Stomach (tissue), 9 donors: ENCODE measurements around the gene IVL. TPM values are rescaled to one million over a fixed set of nuclear protein-coding genes. Genes with fewer than 3 reads are reported as not detected.

Experiments used
- DNase-seq, 2 donors: peaks; one replicate each; pipeline versions ENCODE4 v3.0.0 to v3.0.0-alpha.2; 2013 to 2019
- H3K27ac ChIP-seq, 5 donors: fragments of 200-600 bp in 4 of 5; sonication (generic) in 4 of 5; one replicate each; pipeline ENCODE4 v1.5.1; 2013 to 2019; ENCODE audit warnings: mild to moderate bottlenecking in 1 of 5, moderate library complexity in 1 of 5
- H3K27me3 ChIP-seq, 3 donors: fragments of 200-600 bp; sonication (generic); one replicate each; pipeline ENCODE4 v1.5.1; 2017 to 2019; ENCODE audit warnings: mixed run types in 1 of 3
- H3K36me3 ChIP-seq, 4 donors: fragments of 200-600 bp; sonication (generic); 1 replicate in 3 of 4; 2 replicates in 1 of 4; pipeline ENCODE4 v1.5.1; 2016 to 2019
- H3K4me1 ChIP-seq, 4 donors: fragments of 200-600 bp; sonication (generic); one replicate each; pipeline ENCODE4 v1.5.1; 2016 to 2019
- H3K4me3 ChIP-seq, 4 donors: fragments of 200-600 bp; sonication (generic) in 3 of 4; one replicate each; pipeline ENCODE4 v1.5.1; 2016 to 2019; ENCODE audit warnings: mild to moderate bottlenecking in 1 of 4
- H3K9me3 ChIP-seq, 4 donors: fragments of 200-600 bp; sonication (generic); one replicate each; pipeline ENCODE4 v1.5.1; 2016 to 2019
- CTCF ChIP-seq, 7 experiments: fragments of 450-650 bp in 4 of 7; fragments of 200-600 bp in 3 of 7; sonication (generic) in 3 of 7; IDR thresholded peaks; one replicate each; pipeline ENCODE4 v1.5.1; 2016 to 2019; ENCODE audit warnings: antibody characterized with exemption in 7 of 7, control low read depth in 2 of 7, mild to moderate bottlenecking in 1 of 7
- EP300 ChIP-seq: sonication (generic); formaldehyde crosslinking; IDR thresholded peaks from one replicate; pipeline ENCODE4 v1.6.1; 2017; ENCODE audit warnings: antibody characterized with exemption
- POLR2A ChIP-seq, 4 donors: fragments of 450-650 bp; IDR thresholded peaks; one replicate each; pipeline ENCODE4 v1.6.1; 2016; ENCODE audit warnings: antibody characterized with exemption in 4 of 4, control low read depth in 2 of 4, mild to moderate bottlenecking in 1 of 4, moderate library complexity in 1 of 4
- POLR2AphosphoS5 ChIP-seq, 3 donors: sonication (generic); formaldehyde crosslinking; IDR thresholded peaks; one replicate each; pipeline ENCODE4 v1.6.1; 2016; ENCODE audit warnings: antibody characterized with exemption in 3 of 3
- WGBS, 5 donors: extraction: QIAGEN DNeasy Blood & Tissue Kit in 3 of 5; methylation state at CpG; one replicate each; pipeline versions ENCODE4 v1.1.5 to v1.1.7; 2013 to 2018; 5-methylcytosine and 5-hydroxymethylcytosine counted together
- intact Hi-C: fragments of 100-400 bp; cut with DNase I; formaldehyde crosslinking; loops from one replicate; pipeline ENCODE4 v1.15.1; 2023; ENCODE audit warnings: low total_unique reads
- polyA plus RNA-seq, 3 donors: library from polyadenylated mRNA; stranded (reverse); fragments of 200-250 nt; gene quantifications; one replicate each; pipeline ENCODE4 v1.2.3, GENCODE V29; 2013
- total RNA-seq, 5 donors: library from RNA; depleted of rRNA; stranded (reverse); fragments of >200 nt; gene quantifications; one replicate each; pipeline versions ENCODE4 v1.1.0 to v1.2.3, GENCODE V29; 2014 to 2016
- donor health status: healthy with polysubstance abuse.
- donor health status: Bipolar disorder and iron deficiency.
- donor health status: healthy.

Gene IVL
- total and polyA plus RNA-seq, 8 donors: 11.5 TPM; not detected in 7

- no peaks in the 10 kb centered on the region for H3K27me3 ChIP-seq
- TF ChIP-seq EP300: no peak
- TF ChIP-seq CTCF (IDR thresholded peaks at IDR 0.05): no peak
- TF ChIP-seq POLR2A (IDR thresholded peaks at IDR 0.05): no peak
- TF ChIP-seq POLR2AphosphoS5 (IDR thresholded peaks at IDR 0.05): no peak
- H3K27ac ChIP-seq: no peak overlapping the region
- H3K4me1 ChIP-seq: no peaks in the 10 kb centered on the region
- H3K4me3 ChIP-seq: no peak overlapping the region
- intact Hi-C loops: no loop called here
- H3K36me3 ChIP-seq: no peaks in the 10 kb centered on the region
- H3K9me3 ChIP-seq: no peaks in the 10 kb centered on the region
- no peak for DNase-seq
- 26 to 73% (median 53%) methylated on average over 1 to 2 of the region's 2 CpGs for WGBS, 5 donors
Observed at GRCh38 chr1:152924191-152924590, 15.8 kb downstream of the IVL start.

DNA sequence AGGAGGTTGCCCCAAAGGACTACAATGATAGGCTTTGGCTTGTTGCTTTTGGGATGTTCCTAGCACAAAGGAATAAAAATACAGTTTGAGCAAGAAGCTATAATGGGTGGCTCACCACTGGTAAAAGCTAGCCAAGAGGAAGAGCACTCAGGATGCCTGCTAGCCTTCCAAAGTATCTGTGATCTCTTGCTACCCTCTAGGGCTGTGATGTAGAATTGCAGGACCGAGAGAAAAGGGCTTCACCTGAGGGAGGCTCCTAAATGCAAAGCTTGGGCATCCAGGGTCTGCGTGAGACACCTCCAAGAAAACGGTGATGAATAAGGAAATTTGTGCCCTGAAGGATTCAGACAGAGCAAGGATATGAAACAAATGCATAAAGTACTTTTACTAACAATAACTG is 17.7 kb downstream of the IVL start:
- Histone ChIP-seq H3K4me3 (no peak overlapping the region), H3K9me3 (no peaks in the 10 kb centered on the region), H3K27me3 (no peaks in the 10 kb centered on the region), H3K4me1 (no peaks in the 10 kb centered on the region), H3K27ac (no peak overlapping the region), H3K36me3 (no peaks in the 10 kb centered on the region)
- DNase-seq: no peak
- TF ChIP-seq CTCF (IDR thresholded peaks at IDR 0.05) (no peak), POLR2A (IDR thresholded peaks at IDR 0.05) (no peak), POLR2AphosphoS5 (IDR thresholded peaks at IDR 0.05) (no peak), EP300 (no peak)
- intact Hi-C loops: no loop called here
- 68 to 77% (median 71%) methylated on average over 3 of the region's 3 CpGs for WGBS, 5 donors

- Histone ChIP-seq H3K9me3 (no peaks in the 10 kb centered on the region), H3K36me3 (no peaks in the 10 kb centered on the region), H3K27me3 (no peaks in the 10 kb centered on the region), H3K4me3 (no peak overlapping the region), H3K27ac (no peak overlapping the region), H3K4me1 (no peaks in the 10 kb centered on the region)
- intact Hi-C loops: no loop called here
- 32 to 52% (median 42%) methylated on average over 3 of the region's 3 CpGs for WGBS, 5 donors
- TF ChIP-seq POLR2A (IDR thresholded peaks at IDR 0.05) (no peak), EP300 (no peak), POLR2AphosphoS5 (IDR thresholded peaks at IDR 0.05) (no peak), CTCF (IDR thresholded peaks at IDR 0.05) (no peak)
- DNase-seq: peak in 1 of 2 donors; percentile 17
Observed at GRCh38 chr1:152928671-152929070, 20.3 kb downstream of the IVL start.

DNA sequence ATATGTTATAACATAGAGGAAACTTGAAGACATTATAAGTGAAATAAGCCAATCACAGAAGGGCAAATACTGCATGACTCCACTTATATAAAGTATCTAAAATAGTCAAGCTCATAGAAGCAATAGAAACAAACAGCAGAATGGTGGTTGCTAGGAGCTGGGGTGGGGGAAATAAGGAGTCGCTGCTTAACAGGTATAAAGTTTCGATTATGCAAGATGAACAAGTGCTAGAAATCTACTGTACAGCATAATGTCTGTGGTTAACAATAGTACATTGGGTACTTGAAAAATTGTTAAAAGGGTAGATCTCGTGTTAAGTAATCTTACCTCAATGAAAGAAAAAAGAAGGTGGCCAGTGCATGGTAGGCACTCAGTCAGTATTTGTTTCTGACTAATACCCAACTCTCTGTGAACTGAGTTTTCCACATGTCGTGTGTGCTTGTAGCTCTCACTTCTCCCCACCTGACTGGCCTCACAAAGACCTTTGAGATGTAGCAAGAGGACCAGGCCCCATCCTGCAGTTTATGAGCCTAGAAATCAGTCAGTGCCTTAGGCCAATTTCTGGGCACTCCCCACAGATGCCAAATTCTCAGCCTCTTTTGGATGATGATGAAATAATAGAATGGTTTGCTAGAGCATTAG is 23.9 kb downstream of the IVL start:
- no peak for DNase-seq
- 67 to 77% (median 77%) methylated on average over 4 of the region's 4 CpGs for WGBS, 5 donors
- TF ChIP-seq POLR2A (IDR thresholded peaks at IDR 0.05): no peak
- H3K9me3 ChIP-seq: no peaks in the 10 kb centered on the region
- no peaks in the 10 kb centered on the region for H3K36me3 ChIP-seq
- intact Hi-C loops: no loop called here
- no peak overlapping the region for H3K27ac ChIP-seq
- no peaks in the 10 kb centered on the region for H3K4me1 ChIP-seq
- H3K27me3 ChIP-seq: peaks cover 0 to 8% (median 0%) of the 10 kb centered on the region in 3 donors
- H3K4me3 ChIP-seq: no peak overlapping the region

- Histone ChIP-seq H3K27ac (no peak overlapping the region), H3K4me3 (no peak overlapping the region), H3K9me3 (no peaks in the 10 kb centered on the region), H3K36me3 (no peaks in the 10 kb centered on the region), H3K4me1 (no peaks in the 10 kb centered on the region), H3K27me3 (peaks cover 0 to 8% (median 0%) of the 10 kb centered on the region in 3 donors)
- DNase-seq: no peak
- TF ChIP-seq EP300: no peak
- TF ChIP-seq CTCF (IDR thresholded peaks at IDR 0.05): no peak
- no peak for TF ChIP-seq POLR2A (IDR thresholded peaks at IDR 0.05)
- TF ChIP-seq POLR2AphosphoS5 (IDR thresholded peaks at IDR 0.05): no peak
- intact Hi-C loops: no loop called here
- WGBS, 5 donors: 55 to 86% (median 70%) methylated on average over 2 of the region's 2 CpGs
Observed at GRCh38 chr1:152933196-152933595, 24.9 kb downstream of the IVL start.
